Natural killer cell (primary cell): ENCODE data around the gene DYSF. TPM values are rescaled to one million over a fixed set of nuclear protein-coding genes. Genes with fewer than 3 reads are reported as not detected.

Source experiments
- ATAC-seq, 3 donors: fragments of 150-1000 bp in 2 of 3; fragments of 200-7000 bp in 1 of 3; cut with Tn5 transposase; 1 replicate in 1 of 3; 2 replicates in 2 of 3; pipeline ENCODE4 v1.10.0; 2021; ENCODE audit warnings: mild to moderate bottlenecking in 2 of 3, moderate library complexity in 2 of 3
- DNase-seq, 2 donors: peaks; one replicate each; pipeline versions ENCODE4 v3.0.0 to v3.0.0-alpha.2; 2013 to 2021; ENCODE audit warnings: mixed read lengths in 1 of 2
- H3K27ac ChIP-seq: one replicate; pipeline ENCODE4 v1.5.1; 2013; ENCODE audit warnings: mild to moderate bottlenecking, low read length
- H3K27me3 ChIP-seq: one replicate; pipeline ENCODE4 v1.6.1; 2013; ENCODE audit warnings: low read length; ENCODE audit not compliant: control insufficient read depth, insufficient read depth
- H3K36me3 ChIP-seq: one replicate; pipeline ENCODE4 v1.6.1; 2013; ENCODE audit warnings: low read length; ENCODE audit not compliant: control insufficient read depth, insufficient read depth
- H3K4me1 ChIP-seq: one replicate; pipeline ENCODE4 v1.6.1; 2013; ENCODE audit warnings: low read length; ENCODE audit not compliant: control insufficient read depth, insufficient read depth
- H3K4me3 ChIP-seq: one replicate; pipeline ENCODE4 v1.5.1; 2013; ENCODE audit warnings: low read length
- H3K9me3 ChIP-seq: one replicate; pipeline ENCODE4 v1.6.1; 2013; ENCODE audit warnings: low read length; ENCODE audit not compliant: control insufficient read depth, insufficient read depth
- H3K27ac Mint-ChIP-seq, 2 donors: one replicate each; pipeline ENCODE4 v1.8.0; 2022; ENCODE audit warnings: mild to moderate bottlenecking in 2 of 2, mixed read lengths in 2 of 2, moderate library complexity in 1 of 2
- H3K27me3 Mint-ChIP-seq, 2 donors: one replicate each; pipeline ENCODE4 v1.8.0; 2022; ENCODE audit warnings: low read depth in 2 of 2, mixed read lengths in 2 of 2
- H3K36me3 Mint-ChIP-seq: one replicate; pipeline ENCODE4 v1.8.0; 2022; ENCODE audit warnings: mixed read lengths
- H3K4me1 Mint-ChIP-seq, 2 donors: one replicate each; pipeline ENCODE4 v1.8.0; 2022; ENCODE audit warnings: mixed read lengths in 2 of 2
- H3K4me3 Mint-ChIP-seq: one replicate; pipeline ENCODE4 v1.8.0; 2022; ENCODE audit warnings: mild to moderate bottlenecking, moderate library complexity, mixed read lengths
- H3K9me3 Mint-ChIP-seq, 2 donors: one replicate each; pipeline ENCODE4 v1.8.0; 2022; ENCODE audit warnings: mixed read lengths in 2 of 2
- WGBS: methylation state at CpG from one replicate; pipeline ENCODE4 v1.1.7; 2013; ENCODE audit warnings: missing lambda C conversion rate; ENCODE audit not compliant: insufficient coverage; 5-methylcytosine and 5-hydroxymethylcytosine counted together
- intact Hi-C: fragments of 100-400 bp; cut with micrococcal nuclease; formaldehyde crosslinking; loops from one replicate; pipeline ENCODE4 v1.14.2; 2022
- total RNA-seq, 4 donors: library from RNA; stranded (reverse); fragments of 120-200 nt in 1 of 4; gene quantifications; one replicate each; pipeline versions ENCODE4 v1.2.3 to v1.2.4, GENCODE V29; 2013 to 2022
- TF ChIP-seq, protein P1 (sequence below): fragments of 200-600 bp; IDR thresholded peaks from one replicate; pipeline ENCODE4 v1.8.0; 2022; ENCODE audit warnings: antibody characterized with exemption

Gene DYSF
- total RNA-seq, 3 donors from 2014 or later (not counting 1 experiment from before 2014, with no cell fraction given) = 11.4 to 19.5 (median 12.4) TPM

DNA sequence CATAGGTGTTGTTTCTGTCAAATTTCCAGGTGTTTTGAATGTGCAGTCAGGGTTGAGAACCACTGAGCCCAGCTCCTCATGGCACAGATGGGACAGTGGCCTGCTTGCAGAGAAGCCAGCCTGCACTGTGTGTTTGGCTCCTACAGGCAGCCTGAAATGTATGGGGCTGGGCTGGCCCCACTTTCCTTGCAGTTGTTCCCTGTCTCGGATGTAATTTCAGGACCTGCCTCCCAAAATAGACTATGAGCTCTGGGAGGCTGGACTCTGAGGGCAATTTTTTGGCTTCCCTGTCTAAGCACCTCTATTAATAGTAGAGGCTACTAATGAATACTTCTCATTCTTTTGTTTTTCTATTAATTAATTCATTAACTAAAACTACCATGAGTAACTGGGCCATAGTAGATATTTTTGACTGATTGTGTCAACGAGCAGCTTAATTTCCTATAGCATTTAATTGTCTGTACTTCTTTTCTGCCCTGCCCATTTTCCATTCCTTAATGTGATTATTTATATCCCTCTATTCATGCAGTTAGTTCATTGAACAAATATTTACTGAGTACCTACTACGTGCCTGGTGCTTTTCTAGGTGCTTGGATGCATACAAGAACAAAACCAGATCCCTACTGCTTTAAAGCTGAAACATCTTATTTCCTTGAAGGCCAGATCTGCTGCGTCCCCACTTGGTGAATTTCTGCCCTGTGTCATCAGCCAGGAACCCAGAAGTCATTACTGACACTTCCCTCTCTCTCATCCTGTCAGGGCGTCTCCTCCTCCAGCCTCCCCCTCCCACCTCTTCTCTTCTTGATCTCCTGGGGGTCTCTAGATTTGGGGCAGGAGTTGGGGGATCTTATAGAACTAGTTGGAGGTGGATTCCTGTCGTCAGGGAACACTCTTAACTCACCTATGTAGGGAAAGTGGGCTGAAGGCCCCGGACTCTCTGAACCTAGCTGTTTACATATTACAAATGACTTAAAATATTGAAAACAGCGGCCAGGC is 16.3 kb downstream of the DYSF start:
- no peaks in the 10 kb centered on the region for H3K9me3 Mint-ChIP-seq
- H3K9me3 ChIP-seq = no peaks in the 10 kb centered on the region
- no peak overlapping the region for H3K4me3 ChIP-seq
- ATAC-seq (no peak), DNase-seq (no peak)
- H3K27ac ChIP-seq = no peak overlapping the region
- H3K4me3 Mint-ChIP-seq = no peak overlapping the region
- H3K27ac Mint-ChIP-seq = no peak overlapping the region
- peaks cover 11% of the 10 kb centered on the region for H3K4me1 ChIP-seq
- no peaks in the 10 kb centered on the region for H3K36me3 ChIP-seq
- 85% methylated on average over 6 of the region's 8 CpGs for WGBS
- intact Hi-C loops = no loop called here
- no peaks in the 10 kb centered on the region for H3K36me3 Mint-ChIP-seq
- TF ChIP-seq, protein P1, sequence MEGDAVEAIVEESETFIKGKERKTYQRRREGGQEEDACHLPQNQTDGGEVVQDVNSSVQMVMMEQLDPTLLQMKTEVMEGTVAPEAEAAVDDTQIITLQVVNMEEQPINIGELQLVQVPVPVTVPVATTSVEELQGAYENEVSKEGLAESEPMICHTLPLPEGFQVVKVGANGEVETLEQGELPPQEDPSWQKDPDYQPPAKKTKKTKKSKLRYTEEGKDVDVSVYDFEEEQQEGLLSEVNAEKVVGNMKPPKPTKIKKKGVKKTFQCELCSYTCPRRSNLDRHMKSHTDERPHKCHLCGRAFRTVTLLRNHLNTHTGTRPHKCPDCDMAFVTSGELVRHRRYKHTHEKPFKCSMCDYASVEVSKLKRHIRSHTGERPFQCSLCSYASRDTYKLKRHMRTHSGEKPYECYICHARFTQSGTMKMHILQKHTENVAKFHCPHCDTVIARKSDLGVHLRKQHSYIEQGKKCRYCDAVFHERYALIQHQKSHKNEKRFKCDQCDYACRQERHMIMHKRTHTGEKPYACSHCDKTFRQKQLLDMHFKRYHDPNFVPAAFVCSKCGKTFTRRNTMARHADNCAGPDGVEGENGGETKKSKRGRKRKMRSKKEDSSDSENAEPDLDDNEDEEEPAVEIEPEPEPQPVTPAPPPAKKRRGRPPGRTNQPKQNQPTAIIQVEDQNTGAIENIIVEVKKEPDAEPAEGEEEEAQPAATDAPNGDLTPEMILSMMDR = no peak
- peaks cover 28% of the 10 kb centered on the region for H3K27me3 ChIP-seq
- peaks cover 9 to 10% of the 10 kb centered on the region in 2 donors for H3K4me1 Mint-ChIP-seq
- peaks cover 28 to 46% of the 10 kb centered on the region in 2 donors for H3K27me3 Mint-ChIP-seq

DNA sequence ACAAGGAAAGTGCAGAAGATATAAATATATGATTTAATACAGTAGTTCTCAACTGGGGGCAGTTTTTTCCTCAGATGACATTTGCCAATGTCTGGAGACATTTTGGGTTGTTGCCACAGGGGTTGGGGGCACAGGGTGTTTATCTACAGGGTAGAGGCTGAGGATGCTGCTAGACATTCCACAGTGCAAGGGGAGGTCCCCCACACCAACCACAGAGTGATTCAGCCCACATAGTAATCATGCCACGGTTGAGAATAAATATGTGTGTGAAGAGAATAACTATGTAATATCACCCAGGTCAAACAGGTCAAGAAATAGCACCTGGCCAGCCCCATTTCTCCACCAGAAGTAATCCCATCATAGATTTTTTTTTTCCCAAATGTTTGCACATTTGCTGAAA is 17.9 kb downstream of the DYSF start:
- H3K4me1 ChIP-seq = peaks cover 4% of the 10 kb centered on the region
- WGBS = no CpG with 5 or more reads among the region's 1 CpG
- ATAC-seq = no peak

DNA sequence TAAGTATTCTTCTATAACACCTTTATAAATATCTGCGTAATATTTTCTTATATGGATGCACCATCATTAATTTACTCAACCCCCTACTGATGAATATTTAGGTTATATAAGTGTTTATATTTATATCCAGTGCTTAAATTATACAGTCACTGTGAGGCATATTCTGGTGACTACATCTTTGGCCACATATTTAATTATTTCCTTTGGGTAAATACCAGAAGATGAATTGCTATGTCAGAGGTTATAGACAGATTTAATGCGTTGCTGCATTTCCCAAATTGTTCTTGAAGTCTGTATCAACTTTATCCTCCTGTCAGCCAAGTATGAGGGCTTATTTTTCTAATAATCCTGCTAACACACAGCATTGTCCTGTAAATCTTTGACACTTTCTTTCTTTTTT is 18.7 kb downstream of the DYSF start:
- peaks cover 25 to 42% of the 10 kb centered on the region in 2 donors for H3K27me3 Mint-ChIP-seq
- H3K36me3 Mint-ChIP-seq = no peaks in the 10 kb centered on the region
- H3K9me3 Mint-ChIP-seq = no peaks in the 10 kb centered on the region
- Histone ChIP-seq H3K27me3 (peaks cover 16% of the 10 kb centered on the region), H3K36me3 (no peaks in the 10 kb centered on the region), H3K9me3 (no peaks in the 10 kb centered on the region), H3K27ac (no peak overlapping the region), H3K4me3 (no peak overlapping the region), H3K4me1 (peaks cover under 1% of the 10 kb centered on the region)
- DNase-seq (no peak), ATAC-seq (no peak)
- TF ChIP-seq, protein P1 = no peak
- intact Hi-C loops = no loop called here
- no peak overlapping the region for H3K27ac Mint-ChIP-seq
- peaks cover 5 to 6% of the 10 kb centered on the region in 2 donors for H3K4me1 Mint-ChIP-seq
- WGBS = 86% methylated on average over 1 of the region's 2 CpGs
- no peak overlapping the region for H3K4me3 Mint-ChIP-seq

More for the DNA sequence above, 17.9 kb downstream of the DYSF start:
- Histone ChIP-seq H3K4me3 (no peak overlapping the region), H3K9me3 (no peaks in the 10 kb centered on the region), H3K36me3 (no peaks in the 10 kb centered on the region), H3K27me3 (peaks cover 16% of the 10 kb centered on the region), H3K27ac (no peak overlapping the region)
- intact Hi-C loops = no loop called here
- Mint-ChIP-seq H3K4me1 (peaks cover 9 to 10% of the 10 kb centered on the region in 2 donors), H3K27me3 (peaks cover 28 to 46% of the 10 kb centered on the region in 2 donors), H3K4me3 (no peak overlapping the region), H3K36me3 (no peaks in the 10 kb centered on the region), H3K9me3 (no peaks in the 10 kb centered on the region), H3K27ac (no peak overlapping the region)
- no peak for DNase-seq
- TF ChIP-seq, protein P1 = no peak
